ENCODE measurements around the gene MGAT1. TPM values are rescaled to one million over a fixed set of nuclear protein-coding genes. Genes with fewer than 3 reads are reported as not detected.

The MGAT1 gene
- total and polyA plus RNA-seq, 2 of the 8 experiments (the other 6 are each of a cell fraction or from before 2014, with no cell fraction given): 66.8 to 77.0 TPM

- Histone ChIP-seq H3K4ac (replicated peaks; ENCODE audit: insufficient read length, low read depth, low read length) (no peak overlapping the region), H4K91ac (replicated peaks; ENCODE audit: insufficient read length, low read length) (no peak overlapping the region), H4K20me1 (replicated peaks in 1 of 2; ENCODE audit: control insufficient read depth in 1 of 2, insufficient read depth in 2 of 2, low read length in 2 of 2) (no peaks in the 10 kb centered on the region), H4K8ac (ENCODE audit: extremely low read depth, insufficient read depth, low read length) (no peak overlapping the region), H2AFZ (ENCODE audit: low read length) (no peak overlapping the region), H3K79me1 (ENCODE audit: low read depth, low read length) (no peaks in the 10 kb centered on the region; the same call in 1 of the 2 replicates), H3K4me2 (ENCODE audit: insufficient read depth in 1 of 2, low read depth in 2 of 2, low read length in 2 of 2) (no peak overlapping the region), H3K4me1 (replicated peaks in 1 of 4; ENCODE audit: control insufficient read depth in 3 of 4, insufficient read depth in 4 of 4, low read length in 3 of 4) (peaks cover 17 to 34% (median 26%) of the 10 kb centered on the region in 4 experiments), H3K23me2 (ENCODE audit: low read depth, low read length) (no peaks in the 10 kb centered on the region), H3K9ac (replicated peaks in 1 of 4; ENCODE audit: extremely low read depth in 1 of 4, low read depth in 3 of 4, low read length in 3 of 4) (no peak overlapping the region), H3K9me3 (ENCODE audit: insufficient read depth in 2 of 2, low read depth in 1 of 2, low read length in 1 of 2) (no peaks in the 10 kb centered on the region), H3K56ac (replicated peaks; ENCODE audit: insufficient read length, low read depth, low read length) (no peak overlapping the region), H2BK20ac (ENCODE audit: low read length) (peak overlapping the region; percentile 64), H2BK5ac (ENCODE audit: low read depth, low read length) (no peak overlapping the region), H3K18ac (ENCODE audit: extremely low read depth, low read length) (no peak overlapping the region), H4K5ac (ENCODE audit: insufficient read length, low read depth, low read length) (no peak overlapping the region), H3K36me3 (ENCODE audit: control insufficient read depth in 2 of 4, insufficient read depth in 4 of 4, low read length in 3 of 4) (no peaks in the 10 kb centered on the region), H2AK5ac (ENCODE audit: low read depth, low read length) (peak overlapping the region; percentile 42; the same call in 1 of the 2 replicates), H3K14ac (ENCODE audit: insufficient read length) (no peak overlapping the region), H2BK120ac (replicated peaks; ENCODE audit: low read depth, low read length) (no peak overlapping the region), H3K23ac (ENCODE audit: insufficient read length) (no peak overlapping the region), H2BK12ac (ENCODE audit: low read depth, low read length) (peak overlapping the region; percentile 80; the same call in 1 of the 2 replicates), H3K4me3 (ENCODE audit: extremely low read depth in 1 of 4, insufficient read depth in 2 of 4, low read depth in 3 of 4, low read length in 4 of 4) (no peak overlapping the region), H2BK15ac (ENCODE audit: low read length) (peak overlapping the region; percentile 98; the same call in 1 of the 2 replicates), H3K27ac (ENCODE audit: low read depth, low read length) (no peak overlapping the region; the same call in 1 of the 2 replicates), H3K27me3 (replicated peaks in 1 of 4; ENCODE audit: control insufficient read depth in 3 of 4, extremely low read depth in 1 of 4, insufficient read depth in 3 of 4, low read length in 3 of 4) (no peaks in the 10 kb centered on the region), H3K79me2 (ENCODE audit: control insufficient read depth in 1 of 2, insufficient read depth in 2 of 2, low read length in 2 of 2) (no peaks in the 10 kb centered on the region)
- TF ChIP-seq HDAC2 (IDR thresholded peaks at IDR 0.05; ENCODE audit: borderline replicate concordance in 1 of 2, low read depth in 2 of 2, low read length in 2 of 2): no peak
- no peak for TF ChIP-seq GABPA (IDR thresholded peaks at IDR 0.05; ENCODE audit: borderline replicate concordance, insufficient read depth, low read length)
- TF ChIP-seq KDM4A (IDR thresholded peaks at IDR 0.05; ENCODE audit: low read depth, low read length, severe bottlenecking): no peak
- no peak for TF ChIP-seq JUN (IDR thresholded peaks at IDR 0.05; ENCODE audit: low read depth, low read length)
- TF ChIP-seq SIX5 (IDR thresholded peaks at IDR 0.05; ENCODE audit: low read depth, low read length): no peak
- TF ChIP-seq POU5F1 (IDR thresholded peaks at IDR 0.05; ENCODE audit: low read depth, low read length): no peak
- no peak for TF ChIP-seq POLR2A (IDR thresholded peaks at IDR 0.05; ENCODE audit: control extremely low read depth in 1 of 2, low read depth in 2 of 2, low read length in 2 of 2)
- no peak for TF ChIP-seq RFX5 (IDR thresholded peaks at IDR 0.05; ENCODE audit: borderline replicate concordance, low read depth, low read length)
- no peak for TF ChIP-seq SP2 (IDR thresholded peaks at IDR 0.05; ENCODE audit: low read length)
- no peak for TF ChIP-seq TEAD4 (IDR thresholded peaks at IDR 0.05; ENCODE audit: low read depth, low read length)
- POLR2A ChIA-PET (ENCODE audit: partially characterized antibody): interaction anchor here (0.9 to 3.2 kb wide), 3 partner anchors 10 to 20 kb away, joined by 3 to 26 read pairs (median 3); partner anchors contain the start of gene MGAT1
- DNase-seq (ENCODE audit: low read depth in 1 of 2, low spot score in 2 of 2) (no peak), FAIRE-seq (no peak)
- CTCF ChIA-PET (ENCODE audit: partially characterized antibody): interaction anchor here (0.7 to 10.6 kb wide), 10 partner anchors 8 to 155 kb away, joined by 3 to 99 read pairs (median 6); partner anchors contain the start of gene MGAT1
- 93% methylated on average over 12 of the region's 12 CpGs; no CpG with 5 or more reads in 1 of the 2 experiments for WGBS, 2 experiments (ENCODE audit: extremely low coverage in 1 of 2, insufficient coverage in 1 of 2, insufficient read length in 1 of 2, insufficient replicate concordance in 2 of 2, low coverage in 1 of 2, low lambda C conversion rate in 2 of 2, missing lambda C conversion rate in 1 of 2)
Measured at GRCh38 chr5:180783340-180784052, 19.1 kb downstream of the MGAT1 start.
